Fibroblast of lung (primary cell): ENCODE data around the gene ATP9B. TPM values are rescaled to one million over a fixed set of nuclear protein-coding genes. Genes with fewer than 3 reads are reported as not detected.

ENCODE experiments used
- DNase-seq, 2 donors: peaks; one replicate each; pipeline versions ENCODE4 v3.0.0 to v3.0.0-alpha.2; 2010; ENCODE audit warnings: low read depth in 2 of 2
- H2AFZ ChIP-seq: 2 replicates; pipeline ENCODE4 v1.5.1; 2012; ENCODE audit warnings: low read length, control low read depth, inconsistent platforms
- H3K27ac ChIP-seq: 2 replicates; pipeline ENCODE4 v1.5.1; 2011; ENCODE audit warnings: low read length, control low read depth; ENCODE audit not compliant: insufficient read depth
- H3K27me3 ChIP-seq: 2 replicates; pipeline ENCODE4 v1.5.1; 2011; ENCODE audit warnings: mild to moderate bottlenecking, low read length; ENCODE audit not compliant: control insufficient read depth, insufficient read depth
- H3K36me3 ChIP-seq: 2 replicates; pipeline ENCODE4 v1.5.1; 2011; ENCODE audit warnings: low read length; ENCODE audit not compliant: control insufficient read depth, insufficient read depth
- H3K4me1 ChIP-seq: 2 replicates; pipeline ENCODE4 v1.5.1; 2011; ENCODE audit warnings: low read length; ENCODE audit not compliant: control insufficient read depth, insufficient read depth; ENCODE audit errors: extremely low read depth
- H3K4me2 ChIP-seq: 2 replicates; pipeline ENCODE4 v1.5.1; 2011; ENCODE audit warnings: low read length, control low read depth; ENCODE audit not compliant: insufficient read depth; ENCODE audit errors: extremely low read depth
- H3K4me3 ChIP-seq, 4 experiments: fragments of 200-600 bp in 1 of 4; sonication (generic) in 1 of 4; replicated peaks in 1 of 4; 2 replicates each; pipeline ENCODE4 v1.5.1; 2011 to 2016; ENCODE audit warnings: low read length in 4 of 4, low read depth in 3 of 4, mild to moderate bottlenecking in 3 of 4, control low read depth in 2 of 4, inconsistent platforms in 1 of 4, mixed read lengths in 1 of 4; ENCODE audit not compliant: insufficient read depth in 1 of 4; ENCODE audit errors: control extremely low read depth in 1 of 4
- H3K79me2 ChIP-seq: 2 replicates; pipeline ENCODE4 v1.5.1; 2012; ENCODE audit warnings: mild to moderate bottlenecking, low read length, inconsistent platforms; ENCODE audit not compliant: control insufficient read depth, insufficient read depth
- H3K9ac ChIP-seq: 2 replicates; pipeline ENCODE4 v1.5.1; 2011; ENCODE audit warnings: mild to moderate bottlenecking, low read length, control low read depth; ENCODE audit not compliant: insufficient read depth
- H3K9me3 ChIP-seq: 2 replicates; pipeline ENCODE4 v1.5.1; 2012; ENCODE audit warnings: low read depth, low read length; ENCODE audit not compliant: control insufficient read depth, insufficient read depth
- H4K20me1 ChIP-seq: 2 replicates; pipeline ENCODE4 v1.5.1; 2011; ENCODE audit warnings: low read length; ENCODE audit not compliant: control insufficient read depth, insufficient read depth; ENCODE audit errors: extremely low read depth
- CTCF ChIP-seq, 2 donors: IDR thresholded peaks in 1 of 2; conservative IDR thresholded peaks in 1 of 2; 1 replicate in 1 of 2; 2 replicates in 1 of 2; pipeline ENCODE4 v1.5.1; 2011 to 2012; ENCODE audit warnings: low read length in 2 of 2, control low read depth in 1 of 2, inconsistent platforms in 1 of 2, low read depth in 1 of 2, mild to moderate bottlenecking in 1 of 2
- EZH2 ChIP-seq: IDR thresholded peaks from 2 replicates; pipeline ENCODE4 v1.5.1; 2012; ENCODE audit warnings: low read length, control low read depth, mild to moderate bottlenecking; ENCODE audit errors: missing control alignments
- polyA plus RNA-seq, 2 donors: library from polyadenylated mRNA; depleted of rRNA in 1 of 2; stranded (reverse) in 1 of 2; unstranded in 1 of 2; fragments of >200 nt; gene quantifications; 2 replicates each; pipeline ENCODE4 v1.2.1, GENCODE V29; 2011 to 2012; ENCODE audit warnings: missing spikeins in 1 of 2
- total RNA-seq: library from RNA; depleted of rRNA; stranded (reverse); fragments of >200 nt; gene quantifications from 2 replicates; pipeline ENCODE4 v1.2.1, GENCODE V29; 2014

Gene ATP9B
- total and polyA plus RNA-seq, 2 donors (not counting 1 experiment from before 2014, with no cell fraction given) = 11.2 to 27.7 TPM

- Histone ChIP-seq H3K4me1 (no peaks in the 10 kb centered on the region), H2AFZ (no peak overlapping the region), H3K9ac (no peak overlapping the region), H3K4me2 (no peak overlapping the region), H3K27me3 (no peaks in the 10 kb centered on the region), H3K9me3 (no peaks in the 10 kb centered on the region), H4K20me1 (no peaks in the 10 kb centered on the region), H3K27ac (no peak overlapping the region), H3K4me3 (no peak overlapping the region), H3K36me3 (no peaks in the 10 kb centered on the region), H3K79me2 (no peaks in the 10 kb centered on the region)
- no peak for DNase-seq
- TF ChIP-seq CTCF (conservative IDR thresholded peaks at IDR 0.05 in 1 of 2, IDR thresholded peaks at IDR 0.05 in 1 of 2; ENCODE audit: low read depth in 1 of 2, low read length in 2 of 2) (no peak), EZH2 (no peak)
Measured at GRCh38 chr18:79129120-79129519, 59.9 kb downstream of the ATP9B start.

- H4K20me1 ChIP-seq = no peaks in the 10 kb centered on the region
- no peak overlapping the region for H2AFZ ChIP-seq
- no peaks in the 10 kb centered on the region for H3K4me1 ChIP-seq
- no peak overlapping the region for H3K9ac ChIP-seq
- no peaks in the 10 kb centered on the region for H3K27me3 ChIP-seq
- no peak overlapping the region for H3K4me3 ChIP-seq
- no peak overlapping the region for H3K4me2 ChIP-seq
- no peaks in the 10 kb centered on the region for H3K36me3 ChIP-seq
- H3K9me3 ChIP-seq = no peaks in the 10 kb centered on the region
- TF ChIP-seq EZH2 (no peak), CTCF (conservative IDR thresholded peaks at IDR 0.05 in 1 of 2, IDR thresholded peaks at IDR 0.05 in 1 of 2; ENCODE audit: low read depth in 1 of 2, low read length in 2 of 2) (no peak)
- no peaks in the 10 kb centered on the region for H3K79me2 ChIP-seq
- H3K27ac ChIP-seq = no peak overlapping the region
- no peak for DNase-seq
Measured at GRCh38 chr18:79133724-79134123, 64.5 kb downstream of the ATP9B start.

GRCh38 chr18:79135924-79136323 is 66.7 kb downstream of the ATP9B start:
- DNase-seq = no peak
- Histone ChIP-seq H3K4me2 (no peak overlapping the region), H3K36me3 (no peaks in the 10 kb centered on the region), H2AFZ (no peak overlapping the region), H3K4me3 (no peak overlapping the region), H3K9ac (no peak overlapping the region), H3K27ac (no peak overlapping the region), H3K27me3 (no peaks in the 10 kb centered on the region), H3K9me3 (no peaks in the 10 kb centered on the region), H3K79me2 (no peaks in the 10 kb centered on the region), H4K20me1 (no peaks in the 10 kb centered on the region), H3K4me1 (no peaks in the 10 kb centered on the region)
- TF ChIP-seq EZH2 (no peak), CTCF (conservative IDR thresholded peaks at IDR 0.05 in 1 of 2, IDR thresholded peaks at IDR 0.05 in 1 of 2; ENCODE audit: low read depth in 1 of 2, low read length in 2 of 2) (no peak)
